Measurements from ENCODE around the gene TLE7.

DNA sequence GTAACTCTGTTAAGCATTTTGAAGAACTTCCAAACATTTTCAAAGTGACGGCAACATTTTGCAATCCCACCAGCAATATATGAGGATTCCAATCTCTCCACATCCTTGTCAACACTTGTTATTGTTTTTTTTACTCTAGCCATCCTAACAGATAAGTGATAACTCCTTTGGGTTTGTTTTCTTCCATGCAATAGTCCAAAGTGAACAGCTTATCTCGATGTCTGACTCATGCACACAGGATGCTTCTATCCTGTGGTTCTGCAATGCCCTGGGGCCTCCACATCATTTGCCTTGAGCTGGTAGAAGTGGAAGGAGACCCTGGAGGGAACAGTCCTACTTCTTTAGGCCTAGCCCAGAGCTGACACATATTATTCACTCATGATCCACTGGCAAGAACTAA is 13.0 kb downstream of the TLE7 start:
- TF ChIP-seq, protein P1, sequence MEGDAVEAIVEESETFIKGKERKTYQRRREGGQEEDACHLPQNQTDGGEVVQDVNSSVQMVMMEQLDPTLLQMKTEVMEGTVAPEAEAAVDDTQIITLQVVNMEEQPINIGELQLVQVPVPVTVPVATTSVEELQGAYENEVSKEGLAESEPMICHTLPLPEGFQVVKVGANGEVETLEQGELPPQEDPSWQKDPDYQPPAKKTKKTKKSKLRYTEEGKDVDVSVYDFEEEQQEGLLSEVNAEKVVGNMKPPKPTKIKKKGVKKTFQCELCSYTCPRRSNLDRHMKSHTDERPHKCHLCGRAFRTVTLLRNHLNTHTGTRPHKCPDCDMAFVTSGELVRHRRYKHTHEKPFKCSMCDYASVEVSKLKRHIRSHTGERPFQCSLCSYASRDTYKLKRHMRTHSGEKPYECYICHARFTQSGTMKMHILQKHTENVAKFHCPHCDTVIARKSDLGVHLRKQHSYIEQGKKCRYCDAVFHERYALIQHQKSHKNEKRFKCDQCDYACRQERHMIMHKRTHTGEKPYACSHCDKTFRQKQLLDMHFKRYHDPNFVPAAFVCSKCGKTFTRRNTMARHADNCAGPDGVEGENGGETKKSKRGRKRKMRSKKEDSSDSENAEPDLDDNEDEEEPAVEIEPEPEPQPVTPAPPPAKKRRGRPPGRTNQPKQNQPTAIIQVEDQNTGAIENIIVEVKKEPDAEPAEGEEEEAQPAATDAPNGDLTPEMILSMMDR (IDR thresholded peaks at IDR 0.05; ENCODE audit: insufficient read depth, low read length, poor library complexity, severe bottlenecking) = no peak
- no peak for TF ChIP-seq EZH2phosphoT487 (conservative IDR thresholded peaks at IDR 0.05; ENCODE audit: low read length)

All from SU-DHL-6 (cell line).